Subcutaneous abdominal adipose tissue (tissue), 5 donors: ENCODE data around the gene PDLIM5.

Experiments
- H3K27ac ChIP-seq: one replicate; pipeline ENCODE4 v1.7.0; 2013; ENCODE audit warnings: low read depth, mild to moderate bottlenecking, inconsistent platforms, low read length, moderate library complexity
- H3K27me3 ChIP-seq, 5 donors: one replicate each; pipeline ENCODE4 v1.7.0; 2013; ENCODE audit warnings: low read length in 5 of 5, inconsistent platforms in 1 of 5; ENCODE audit not compliant: control insufficient read depth in 5 of 5, insufficient read depth in 4 of 5
- H3K36me3 ChIP-seq, 5 donors: one replicate each; pipeline ENCODE4 v1.7.0; 2013; ENCODE audit warnings: low read length in 5 of 5; ENCODE audit not compliant: control insufficient read depth in 5 of 5, insufficient read depth in 5 of 5
- H3K4me1 ChIP-seq, 5 donors: one replicate each; pipeline ENCODE4 v1.7.0; 2013; ENCODE audit warnings: low read length in 5 of 5, mild to moderate bottlenecking in 3 of 5, moderate library complexity in 1 of 5; ENCODE audit not compliant: control insufficient read depth in 5 of 5, insufficient read depth in 5 of 5
- H3K4me3 ChIP-seq, 5 donors: one replicate each; pipeline ENCODE4 v1.7.0; 2013; ENCODE audit warnings: low read length in 5 of 5, low read depth in 1 of 5
- H3K9ac ChIP-seq, 5 donors: one replicate each; pipeline ENCODE4 v1.7.0; 2013; ENCODE audit warnings: low read length in 5 of 5, mild to moderate bottlenecking in 4 of 5, moderate library complexity in 3 of 5
- H3K9me3 ChIP-seq, 5 donors: one replicate each; pipeline ENCODE4 v1.7.0; 2013; ENCODE audit warnings: low read length in 5 of 5; ENCODE audit not compliant: control insufficient read depth in 5 of 5
- donor health status: healthy.
- donor health status: healthy.
- donor health status: healthy.
- donor health status: healthy.
- donor health status: healthy.

PDLIM5 gene

DNA sequence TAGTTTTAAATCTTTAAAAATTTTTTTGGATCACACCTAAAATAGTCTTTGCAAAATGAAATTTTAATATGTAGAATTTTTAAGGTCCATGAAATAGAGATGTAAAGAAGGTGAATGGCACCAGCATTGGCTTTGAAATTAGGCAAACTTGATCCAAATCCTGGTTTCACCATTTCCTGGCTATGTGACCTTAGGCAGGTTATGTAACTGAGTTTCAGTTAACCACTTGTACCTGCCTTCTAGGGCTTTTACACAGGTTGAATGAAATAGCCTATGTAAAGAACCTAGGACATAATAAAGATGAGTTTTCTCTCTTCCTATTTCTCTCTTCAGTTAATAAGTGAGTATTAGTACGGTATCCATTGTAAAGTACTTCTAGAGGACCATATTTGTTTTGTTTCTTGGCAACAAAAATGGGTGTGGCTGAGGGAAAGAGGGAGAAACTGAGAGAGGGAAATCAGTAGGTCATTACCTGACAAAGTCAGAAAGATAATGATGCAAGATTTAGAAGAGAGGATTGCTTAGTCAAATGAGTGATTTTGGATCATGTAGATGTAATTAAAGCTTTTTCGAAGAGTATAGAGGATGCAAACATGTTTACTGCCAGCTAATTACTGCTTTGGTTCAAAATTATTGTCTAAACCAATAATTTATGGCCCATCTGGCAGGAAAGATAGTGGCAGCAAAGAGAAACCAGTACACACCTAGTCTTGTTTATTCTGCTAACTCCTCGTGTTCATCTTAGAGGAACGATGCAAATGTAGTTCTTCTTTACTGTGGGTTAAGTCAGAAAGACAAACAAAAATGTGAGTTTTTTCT, 81.9 kb downstream of the PDLIM5 start:
- Histone ChIP-seq H3K4me1 (peaks cover 2 to 30% (median 17%) of the 10 kb centered on the region in 5 donors), H3K36me3 (no peaks in the 10 kb centered on the region), H3K27me3 (no peaks in the 10 kb centered on the region), H3K27ac (no peak overlapping the region), H3K9me3 (no peaks in the 10 kb centered on the region), H3K4me3 (no peak overlapping the region), H3K9ac (no peak overlapping the region)

DNA sequence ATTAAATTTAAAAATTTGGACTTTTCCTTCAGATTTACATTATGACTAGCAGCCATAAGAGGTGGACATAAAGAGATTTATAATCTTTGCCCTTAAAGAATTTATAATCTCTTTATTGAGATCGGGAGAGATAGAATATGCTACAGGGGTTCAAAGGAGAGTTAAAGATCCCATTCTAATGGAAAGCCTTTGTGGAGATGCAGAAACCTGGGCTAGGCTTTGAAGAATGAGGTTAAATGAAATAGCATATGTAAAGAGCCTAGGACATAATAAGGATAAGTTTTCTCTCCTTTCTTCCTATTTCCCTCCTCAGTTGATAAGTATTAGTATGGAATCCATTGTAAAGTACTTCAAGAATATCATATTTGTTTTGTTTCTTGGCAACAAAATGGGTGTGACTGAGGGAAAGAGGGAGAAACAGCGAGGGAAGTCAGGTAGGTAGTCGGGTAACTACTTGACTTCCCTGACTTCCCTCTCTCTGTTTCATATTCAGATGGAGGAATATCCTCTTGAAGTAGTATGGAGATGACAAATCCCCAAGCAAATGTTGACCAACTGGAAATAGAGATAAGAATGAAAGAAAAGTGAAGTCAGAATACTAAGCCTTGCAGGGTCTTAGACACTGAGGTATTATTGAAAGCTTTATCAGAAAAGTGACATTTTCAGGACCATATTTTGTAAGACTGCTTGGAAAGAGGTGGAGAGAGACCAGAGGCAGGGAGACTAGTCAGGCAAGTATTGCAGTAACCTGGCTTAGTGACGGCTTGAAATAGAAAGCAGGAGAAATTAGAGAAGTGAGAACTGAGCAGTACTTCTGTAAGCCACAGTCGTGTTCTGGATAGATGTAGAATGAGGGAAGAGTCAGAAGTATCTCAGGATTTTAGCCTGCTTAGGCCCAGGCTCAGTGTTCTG, 82.9 kb downstream of the PDLIM5 start:
- Histone ChIP-seq H3K4me1 (peaks cover 0 to 30% (median 17%) of the 10 kb centered on the region in 5 donors), H3K9me3 (no peaks in the 10 kb centered on the region), H3K4me3 (no peak overlapping the region), H3K36me3 (no peaks in the 10 kb centered on the region), H3K27ac (no peak overlapping the region), H3K27me3 (no peaks in the 10 kb centered on the region), H3K9ac (no peak overlapping the region)

DNA sequence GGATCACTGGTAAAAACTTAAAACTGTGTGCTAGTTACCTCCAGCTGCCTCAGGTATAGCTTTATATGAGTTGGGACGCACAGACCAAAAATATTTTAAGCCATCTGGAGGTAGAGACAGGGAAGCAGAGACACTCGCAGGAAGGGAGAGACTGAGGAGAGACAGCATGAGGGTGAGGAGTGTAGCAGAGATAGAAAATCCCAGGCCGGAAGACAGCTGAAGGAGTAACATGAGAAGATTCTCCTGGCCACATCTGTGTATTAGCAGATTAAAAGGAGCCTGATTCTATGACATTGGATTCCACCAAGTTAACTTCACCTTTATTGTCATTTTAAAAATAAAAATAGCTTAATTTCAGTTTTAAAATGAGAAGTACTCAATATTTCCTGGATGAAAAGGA, 84.3 kb downstream of the PDLIM5 start:
- H3K27ac ChIP-seq, result no peak overlapping the region
- no peaks in the 10 kb centered on the region for H3K36me3 ChIP-seq

DNA sequence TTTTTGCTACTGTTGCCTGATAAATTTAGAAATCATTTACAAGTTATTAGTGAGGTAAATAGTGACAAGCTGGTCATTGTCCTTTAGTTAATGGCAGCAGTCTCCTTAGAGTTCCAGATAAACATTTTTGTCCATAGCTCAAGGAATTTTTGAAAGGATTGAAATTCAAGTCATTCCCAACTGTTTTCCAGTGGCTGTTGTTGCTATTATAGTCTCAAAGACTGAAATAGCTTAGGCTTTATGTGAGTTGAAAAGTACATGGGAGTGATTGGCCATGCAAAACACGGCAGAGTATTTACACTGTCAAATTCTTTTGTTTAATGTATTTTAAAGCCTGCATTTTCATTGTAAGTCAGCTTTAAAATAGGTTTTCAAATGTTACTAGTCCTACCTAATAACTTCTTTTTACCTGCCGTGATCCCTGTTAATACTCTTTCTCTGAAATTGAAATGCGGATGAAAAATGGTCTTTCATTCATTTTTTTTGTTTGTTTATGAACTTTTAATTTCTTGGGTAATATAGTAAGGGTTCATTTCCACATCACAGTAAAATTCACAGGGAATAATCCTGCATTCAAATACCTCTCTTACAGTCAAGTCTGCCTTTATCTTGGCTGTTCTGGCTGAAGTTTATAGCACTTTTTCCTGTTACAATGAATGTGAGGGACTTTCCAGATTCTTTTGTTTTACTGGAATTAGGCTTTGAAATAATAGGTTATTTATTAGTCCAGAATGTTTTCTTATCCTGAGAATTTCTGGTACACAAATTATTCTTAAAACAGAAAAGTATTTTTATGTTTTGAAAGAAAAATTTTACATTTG, 85.1 kb downstream of the PDLIM5 start:
- no peaks in the 10 kb centered on the region for H3K27me3 ChIP-seq
- H3K4me1 ChIP-seq, result peaks cover 0 to 24% (median 17%) of the 10 kb centered on the region in 5 donors
- no peak overlapping the region for H3K27ac ChIP-seq
- H3K9ac ChIP-seq, result no peak overlapping the region
- H3K9me3 ChIP-seq, result no peaks in the 10 kb centered on the region
- H3K4me3 ChIP-seq, result no peak overlapping the region
- no peaks in the 10 kb centered on the region for H3K36me3 ChIP-seq

More for the DNA sequence above, 84.3 kb downstream of the PDLIM5 start:
- peaks cover 0 to 24% (median 17%) of the 10 kb centered on the region in 5 donors for H3K4me1 ChIP-seq
- no peaks in the 10 kb centered on the region for H3K9me3 ChIP-seq
- no peak overlapping the region for H3K9ac ChIP-seq
- no peak overlapping the region for H3K4me3 ChIP-seq
- no peaks in the 10 kb centered on the region for H3K27me3 ChIP-seq

DNA sequence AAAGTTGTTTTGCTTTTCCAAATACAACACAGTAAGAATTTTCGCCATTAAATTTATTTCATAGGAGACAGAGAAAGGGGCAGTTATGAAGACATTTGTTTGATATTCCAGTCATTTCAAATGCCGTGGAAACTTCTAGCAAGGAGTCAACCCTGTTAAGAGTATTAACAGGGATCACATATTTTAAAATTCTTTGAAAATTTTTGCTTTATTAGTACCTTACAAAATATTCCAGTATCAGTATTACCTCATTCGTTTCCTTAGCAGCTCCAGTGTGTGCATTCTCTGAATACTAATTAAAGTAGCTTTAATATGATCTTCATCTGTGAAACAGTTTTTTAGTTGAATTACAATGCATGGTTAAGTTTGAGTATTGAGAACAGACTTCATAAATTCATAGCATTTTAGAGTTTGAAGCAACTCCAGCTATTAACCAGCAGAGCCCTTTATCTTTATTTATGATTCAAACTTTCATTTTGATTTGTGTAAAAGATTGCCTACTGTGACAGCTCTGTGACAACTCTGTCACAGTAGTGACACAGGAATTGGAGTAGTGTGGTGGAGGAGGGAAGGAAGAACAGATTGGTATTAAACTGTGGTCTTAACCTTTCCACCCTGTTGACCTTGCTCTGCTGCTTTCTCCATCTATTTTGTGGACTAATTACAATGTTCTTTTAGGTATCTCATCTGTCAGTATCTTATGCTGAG, 86.3 kb downstream of the PDLIM5 start:
- Histone ChIP-seq H3K9me3 (no peaks in the 10 kb centered on the region), H3K27me3 (no peaks in the 10 kb centered on the region), H3K4me3 (no peak overlapping the region), H3K36me3 (no peaks in the 10 kb centered on the region), H3K4me1 (peaks cover 0 to 24% (median 17%) of the 10 kb centered on the region in 5 donors), H3K27ac (no peak overlapping the region), H3K9ac (no peak overlapping the region)

DNA sequence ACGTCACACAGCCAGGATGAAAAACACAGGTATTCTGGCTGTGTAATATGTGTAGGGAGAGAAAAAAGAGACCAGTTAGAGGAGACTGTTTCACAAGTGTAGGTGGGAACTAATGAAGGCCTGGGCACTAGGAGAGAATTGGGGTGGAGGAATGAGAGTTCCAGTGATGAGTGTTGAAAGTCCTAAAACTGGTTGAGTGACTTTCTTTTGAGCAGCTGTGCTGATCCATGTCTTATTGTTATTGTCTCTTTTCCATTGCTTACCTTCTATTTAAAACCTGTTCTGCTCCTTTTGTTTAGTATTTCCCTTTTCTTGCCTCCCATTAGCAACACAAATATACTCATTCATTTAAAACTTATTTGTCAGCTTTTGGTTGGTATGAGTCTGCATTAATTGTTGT, 88.7 kb downstream of the PDLIM5 start:
- peaks cover 0 to 14% (median 7%) of the 10 kb centered on the region in 5 donors for H3K4me1 ChIP-seq
- no peaks in the 10 kb centered on the region for H3K27me3 ChIP-seq
- H3K36me3 ChIP-seq, result no peaks in the 10 kb centered on the region
- no peaks in the 10 kb centered on the region for H3K9me3 ChIP-seq
- no peak overlapping the region for H3K27ac ChIP-seq
- no peak overlapping the region for H3K4me3 ChIP-seq
- no peak overlapping the region for H3K9ac ChIP-seq

DNA sequence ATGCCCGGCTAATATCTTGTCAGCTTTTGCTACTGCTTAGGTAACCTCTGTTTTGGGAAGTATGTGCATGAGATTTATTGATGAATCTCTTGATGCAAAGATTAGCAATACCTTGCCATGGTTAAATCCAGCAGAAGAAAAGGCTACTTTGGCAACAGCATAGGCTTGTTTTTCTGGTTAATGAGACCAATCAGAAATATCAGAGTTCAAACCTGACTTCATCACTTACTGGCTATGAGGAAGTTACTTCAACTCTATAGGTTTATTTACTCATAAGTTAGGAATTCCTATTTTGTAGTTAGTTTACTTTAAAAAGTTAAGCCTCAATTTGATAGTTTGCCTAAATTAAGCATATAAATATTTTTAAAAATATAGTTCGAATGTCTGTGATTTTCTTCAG, 93.1 kb downstream of the PDLIM5 start:
- Histone ChIP-seq H3K36me3 (no peaks in the 10 kb centered on the region), H3K4me1 (peaks cover 0 to 4% (median 2%) of the 10 kb centered on the region in 5 donors), H3K9ac (no peak overlapping the region), H3K9me3 (no peaks in the 10 kb centered on the region), H3K4me3 (no peak overlapping the region), H3K27me3 (no peaks in the 10 kb centered on the region), H3K27ac (no peak overlapping the region)

DNA sequence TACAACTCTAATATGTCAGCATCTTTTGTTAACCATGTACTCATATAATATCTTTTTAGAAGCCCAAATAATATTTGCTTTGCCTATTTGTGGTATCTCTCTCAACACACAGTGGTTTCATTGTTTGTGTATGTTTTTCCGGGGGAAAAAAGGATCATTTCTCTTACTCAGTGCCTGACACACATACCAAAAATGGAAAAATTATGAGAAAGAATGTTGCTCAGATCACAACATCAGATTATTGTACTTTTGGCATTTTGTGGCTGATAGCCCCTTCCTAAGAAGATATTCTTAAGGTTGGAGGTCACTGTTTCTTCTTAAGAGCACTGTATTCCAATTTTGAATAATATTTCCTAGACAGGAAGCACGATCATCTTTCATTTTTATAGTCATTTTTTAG, 93.6 kb downstream of the PDLIM5 start:
- no peaks in the 10 kb centered on the region for H3K9me3 ChIP-seq
- no peak overlapping the region for H3K27ac ChIP-seq
- no peak overlapping the region for H3K4me3 ChIP-seq
- H3K36me3 ChIP-seq, result no peaks in the 10 kb centered on the region
- H3K9ac ChIP-seq, result no peak overlapping the region
- H3K4me1 ChIP-seq, result peaks cover 0 to 4% (median 2%) of the 10 kb centered on the region in 5 donors
- no peaks in the 10 kb centered on the region for H3K27me3 ChIP-seq

DNA sequence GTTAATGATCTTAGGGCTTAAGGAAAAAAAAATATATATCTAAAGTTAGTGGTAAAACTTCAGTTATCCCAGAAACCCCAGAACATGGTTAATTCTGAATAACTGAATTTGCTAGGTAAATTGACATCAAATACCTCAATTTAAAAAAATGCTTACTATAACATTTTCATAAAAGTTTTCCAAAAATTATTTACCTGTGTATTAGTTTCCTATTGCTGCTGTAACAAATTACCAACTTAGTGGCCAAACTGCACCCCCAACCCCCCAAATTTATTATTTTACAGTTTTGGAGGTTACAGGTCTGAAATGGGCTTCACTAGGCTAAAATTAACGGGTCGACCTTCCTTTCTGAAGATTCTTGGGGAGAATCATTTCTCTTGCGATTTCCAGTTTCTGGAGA, 95.2 kb downstream of the PDLIM5 start:
- no peak overlapping the region for H3K27ac ChIP-seq

More for the DNA sequence above, 95.2 kb downstream of the PDLIM5 start:
- Histone ChIP-seq H3K27me3 (no peaks in the 10 kb centered on the region), H3K4me3 (no peak overlapping the region), H3K9me3 (no peaks in the 10 kb centered on the region), H3K36me3 (no peaks in the 10 kb centered on the region), H3K4me1 (peaks cover 0 to 4% (median 2%) of the 10 kb centered on the region in 5 donors), H3K9ac (no peak overlapping the region)
